Daoy (cell line): ENCODE results near the gene CYTH2. TPM values are rescaled to one million over a fixed set of nuclear protein-coding genes. Genes with fewer than 3 reads are reported as not detected.
A peak's percentile ranks its signal among the peaks of the same experiment; 100 is the strongest.
"Not testable (repeated sequence)": the region's sequence is repeated elsewhere in the genome, so short reads cannot be mapped to it uniquely, and the experiment has no call there.

Experiments
- DNase-seq: peaks from one replicate; pipeline ENCODE4 v3.0.0-alpha.2; 2015; ENCODE audit warnings: low read depth
- total RNA-seq: library from RNA; depleted of rRNA; stranded (reverse); fragments of >200 nt; shearing (Covaris generic); gene quantifications from 2 replicates; pipeline ENCODE4 v1.2.3, GENCODE V29; 2014; rRNA removed

CYTH2 gene
- total RNA-seq, 1 experiment from 2014 or later = 93.8 TPM

GRCh38 chr19:48511321-48511731 lies 42.2 kb downstream of the CYTH2 start:
- DNase-seq = no peak

GRCh38 chr19:48511800-48512503 lies 42.8 kb downstream of the CYTH2 start, which contains the start of gene LMTK3:
LMTK3 (minus strand) TSS chr19:48511835; CDS start chr19:48511576, 259 bp downstream.
- peak; percentile 85 for DNase-seq

DNA sequence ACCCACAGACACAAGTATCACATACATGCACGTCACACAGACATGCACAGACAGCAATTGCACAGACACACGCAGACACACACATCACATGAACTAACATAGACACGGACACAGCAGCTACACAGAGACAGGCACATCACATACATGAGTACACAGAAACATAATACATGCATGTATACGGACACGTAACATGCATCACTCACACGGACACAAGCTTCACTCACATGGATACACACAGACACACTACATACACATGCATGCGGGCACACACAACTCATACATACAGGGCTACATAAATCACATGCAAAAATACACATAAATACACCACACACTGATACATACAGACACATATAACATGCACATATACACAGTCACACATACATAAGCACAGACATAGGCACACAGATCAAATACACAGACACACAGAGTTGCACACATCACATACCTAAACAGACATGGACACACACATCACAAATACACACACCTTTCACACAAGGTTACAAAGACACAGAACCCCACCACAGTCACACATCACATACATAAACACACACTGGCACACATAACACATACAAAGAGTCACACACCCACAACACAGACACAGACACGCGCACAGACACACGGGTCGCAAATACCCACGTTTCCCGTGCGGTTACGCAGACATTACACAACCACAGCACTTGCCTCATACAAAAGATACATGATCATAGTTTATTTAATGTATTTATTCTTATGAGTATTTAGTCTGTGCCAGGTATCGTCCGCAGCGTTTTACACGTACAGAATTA lies 43.5 kb downstream of the CYTH2 start:
- DNase-seq = no peak

DNA sequence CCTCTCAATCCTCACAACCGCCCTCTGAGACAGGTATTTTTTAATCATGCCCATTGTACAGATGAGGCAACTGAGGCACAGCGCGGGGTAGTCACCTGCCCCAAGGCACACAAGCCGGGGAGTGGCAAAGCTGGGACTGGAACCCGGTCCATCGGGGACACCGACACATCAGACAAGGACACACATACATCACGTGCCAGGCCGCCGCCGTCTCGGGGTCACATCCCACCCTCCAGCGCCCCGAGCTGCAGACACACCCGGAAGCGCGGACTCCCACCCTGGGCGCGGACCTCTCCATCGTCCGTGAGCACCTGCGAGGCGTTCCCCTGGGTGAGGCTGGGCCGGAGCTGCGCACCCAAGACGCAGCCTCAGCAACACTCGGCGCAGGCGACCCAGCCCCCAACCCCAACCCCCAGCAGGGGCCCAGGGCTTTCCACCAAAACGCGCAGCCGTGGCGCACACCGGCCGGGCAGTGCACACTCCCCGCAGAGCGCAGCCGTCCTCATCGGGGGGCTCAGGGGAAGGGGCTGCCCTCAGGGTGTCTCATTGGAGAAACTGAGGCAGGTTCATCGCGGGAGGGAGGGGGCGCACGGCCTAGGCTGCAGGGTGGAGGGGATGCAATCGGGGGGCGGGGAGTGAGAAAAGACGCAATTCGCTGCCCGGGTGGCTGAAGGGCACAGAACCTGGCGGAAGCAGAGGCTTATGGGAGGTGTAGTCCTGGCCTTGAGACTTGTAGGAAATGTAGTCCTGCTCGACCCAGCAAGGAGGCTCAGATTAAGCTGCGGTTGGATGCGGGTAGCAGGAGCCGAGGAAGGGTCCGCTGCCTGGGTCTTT lies 44.3 kb downstream of the CYTH2 start:
- DNase-seq = peak; percentile 79

DNA sequence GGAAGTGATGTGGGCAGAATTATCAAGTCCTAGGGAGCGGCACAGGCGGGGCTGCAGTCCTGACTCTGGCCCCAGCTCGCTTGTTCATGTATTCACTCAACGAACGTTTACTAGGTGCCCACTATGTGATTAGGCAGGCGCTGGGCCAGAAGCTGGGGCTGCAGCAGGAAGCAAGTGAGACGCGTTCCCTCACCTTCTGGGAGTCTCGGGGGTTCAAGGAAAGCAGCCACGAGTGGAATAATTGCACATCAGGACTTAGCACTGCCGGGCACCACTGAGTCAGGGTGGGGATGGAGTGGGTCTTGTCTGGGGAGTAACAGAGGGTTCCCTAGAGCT lies 44.9 kb downstream of the CYTH2 start:
- no peak for DNase-seq

DNA sequence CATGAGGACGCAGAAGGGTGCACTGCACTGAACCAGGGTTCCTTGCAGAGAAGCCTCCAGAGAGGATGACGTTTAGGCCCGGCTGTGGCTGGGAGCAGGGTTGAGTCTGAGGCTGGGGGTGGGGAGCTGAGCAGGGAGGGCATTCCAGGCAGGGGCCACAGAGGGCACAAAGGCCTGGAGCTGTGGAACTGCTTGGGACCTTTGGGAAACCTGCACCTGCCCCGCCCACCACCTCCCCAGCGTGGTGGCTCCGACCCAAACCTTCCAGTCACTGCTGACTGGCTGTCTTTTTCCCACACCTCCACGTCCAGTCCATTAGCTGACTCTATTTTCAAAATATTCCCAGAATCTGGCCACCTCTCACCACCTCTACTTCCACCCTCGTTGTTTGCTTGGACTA lies 47.4 kb downstream of the CYTH2 start:
- DNase-seq = no peak

GRCh38 chr19:48518207-48518606 lies 49.0 kb downstream of the CYTH2 start:
- DNase-seq = no peak

DNA sequence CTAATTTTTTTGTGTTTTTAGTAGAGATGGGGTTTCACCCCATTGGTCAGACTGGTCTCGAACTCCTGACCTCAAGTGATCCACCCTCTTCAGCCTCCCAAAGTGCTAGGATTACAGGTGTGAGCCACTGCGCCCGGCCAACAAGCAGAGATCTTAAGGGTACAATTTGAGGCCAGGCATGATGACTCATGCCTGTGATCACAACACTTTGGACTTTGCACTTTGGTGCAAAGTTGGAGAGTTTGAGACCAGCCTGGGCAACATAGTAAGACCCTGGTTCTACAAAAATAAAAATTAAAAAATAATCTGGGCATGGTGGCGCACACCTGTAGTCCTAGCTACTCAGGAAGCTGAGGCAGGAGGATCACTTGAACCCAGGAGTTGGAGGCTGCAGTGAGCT lies 50.3 kb downstream of the CYTH2 start:
- DNase-seq = not testable (repeated sequence)

DNA sequence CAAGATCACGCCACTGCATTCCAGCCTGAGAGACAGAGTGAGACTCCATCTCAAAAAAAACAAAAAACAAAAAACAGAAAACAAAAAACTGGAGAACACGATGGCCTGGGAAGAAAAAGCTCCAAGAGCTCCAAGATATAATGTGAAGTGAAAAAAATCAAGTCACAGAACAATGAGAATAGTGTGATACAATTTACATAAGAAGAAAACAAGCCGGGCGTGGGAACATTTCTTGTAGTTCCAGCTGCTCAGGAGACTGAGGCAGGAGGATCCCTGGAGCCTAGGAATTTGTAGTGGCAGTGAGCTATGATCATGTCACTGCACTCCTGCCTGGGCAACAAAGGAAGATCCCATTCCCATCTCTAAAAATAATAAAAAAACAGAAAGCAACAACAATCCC lies 51.0 kb downstream of the CYTH2 start:
- no peak for DNase-seq

GRCh38 chr19:48524221-48524620 lies 55.1 kb downstream of the CYTH2 start:
- no peak for DNase-seq

GRCh38 chr19:48524732-48525131 lies 55.6 kb downstream of the CYTH2 start:
- DNase-seq = no peak

DNA sequence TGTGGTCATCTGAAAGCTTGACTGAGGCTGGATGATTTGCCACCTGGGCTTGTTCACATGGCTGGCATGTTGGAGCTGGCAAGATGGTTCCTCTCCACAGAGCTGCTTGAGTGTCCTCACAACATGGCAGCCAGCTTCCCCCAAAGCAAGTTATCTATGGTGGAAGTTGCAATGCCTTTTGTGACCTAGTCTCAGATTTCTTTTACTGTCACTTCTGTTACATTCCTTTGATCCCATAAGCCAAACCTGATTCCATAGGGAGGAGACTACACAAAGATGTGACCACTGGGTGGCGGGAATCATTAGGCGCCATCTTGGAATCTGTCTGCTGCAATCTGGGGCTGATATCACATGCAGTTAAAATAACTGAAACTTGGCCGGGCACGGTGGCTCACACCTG lies 60.0 kb downstream of the CYTH2 start:
- no peak for DNase-seq

DNA sequence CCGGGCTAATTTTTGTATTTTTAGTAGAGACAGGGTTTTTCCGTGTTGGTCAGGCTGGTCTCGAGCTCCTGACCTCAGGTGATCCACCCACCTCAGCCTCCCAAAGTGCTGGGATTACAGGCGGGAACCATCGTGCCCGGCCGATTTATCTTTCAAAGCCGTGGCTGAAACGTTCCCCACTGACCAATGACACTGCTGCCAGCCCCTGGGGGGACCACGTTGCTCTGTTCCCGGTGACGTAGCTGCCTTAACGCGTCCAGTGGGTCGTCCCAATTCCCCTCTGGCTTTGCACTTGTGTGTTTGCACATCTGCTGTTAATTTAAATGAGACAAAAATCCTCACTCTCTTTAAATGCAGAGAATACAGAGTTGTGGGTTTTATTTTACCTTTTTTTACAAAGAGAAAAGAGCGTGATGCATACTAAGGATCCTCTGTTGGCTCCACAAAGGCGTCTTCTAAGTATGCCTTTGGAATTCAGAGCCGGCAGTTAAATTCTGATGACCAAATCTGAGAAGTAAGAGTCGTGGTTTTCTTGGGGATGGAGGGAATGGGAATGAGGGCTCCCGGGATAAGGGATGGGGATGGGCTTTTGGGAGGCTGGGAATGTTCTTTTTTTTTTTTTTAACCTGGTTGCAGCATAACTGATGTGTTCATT lies 61.0 kb downstream of the CYTH2 start:
- DNase-seq = no peak

DNA sequence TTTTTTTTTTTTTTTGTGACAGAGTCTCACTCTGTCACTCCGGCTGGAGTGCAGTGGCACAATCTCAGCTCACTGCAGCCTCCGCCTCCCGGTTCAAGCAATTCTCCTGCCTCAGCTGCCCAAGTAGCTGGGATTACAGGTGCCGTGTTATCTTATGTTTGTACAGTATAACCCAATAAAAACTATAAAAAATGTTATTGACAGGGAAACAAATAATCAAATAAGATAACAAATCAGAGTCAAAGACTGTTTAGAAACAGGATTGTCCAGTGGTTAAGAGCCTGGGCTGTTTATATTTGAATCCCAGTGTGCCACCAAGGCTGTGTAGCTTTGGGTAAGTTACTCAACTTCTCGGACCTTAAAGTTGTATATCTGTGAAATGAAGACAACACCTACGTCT lies 61.6 kb downstream of the CYTH2 start:
- DNase-seq = no peak

Other genes starting within 250 kb of the CYTH2 start
- 13.2 and 14.2 TPM in 2 replicates for gene CARD8, start 213.5 kb upstream of the CYTH2 start, total RNA-seq
- 0.54 and 1.2 TPM in 2 replicates for gene ZNF114, start 199.3 kb upstream of the CYTH2 start, total RNA-seq
- gene EMP3, start 143.8 kb upstream of the CYTH2 start, total RNA-seq = 36.2 and 54.6 TPM in 2 replicates
- gene TMEM143, start 105.4 kb upstream of the CYTH2 start, total RNA-seq = 2.5 and 3.8 TPM in 2 replicates
- not detected in 2 replicates for gene SYNGR4, start 105.0 kb upstream of the CYTH2 start, total RNA-seq
- gene KDELR1, start 77.8 kb upstream of the CYTH2 start, total RNA-seq = 54.5 and 61.0 TPM in 2 replicates
- gene GRIN2D, start 75.7 kb upstream of the CYTH2 start, total RNA-seq = 0.09 TPM in 1 of 2 replicates, not detected in the other
- gene GRWD1, start 23.4 kb upstream of the CYTH2 start, total RNA-seq = 108 and 129 TPM in 2 replicates
- gene KCNJ14, start 13.8 kb upstream of the CYTH2 start, total RNA-seq = 1.8 and 3.8 TPM in 2 replicates
- gene LMTK3, start 42.5 kb downstream of the CYTH2 start, total RNA-seq = under 0.01 TPM in 1 of 2 replicates, not detected in the other
- gene SULT2B1, start 82.8 kb downstream of the CYTH2 start, total RNA-seq = not detected in 2 replicates
- not detected in 2 replicates for gene SPACA4, start 137.4 kb downstream of the CYTH2 start, total RNA-seq
- gene FAM83E, start 145.7 kb downstream of the CYTH2 start, total RNA-seq = not detected in 2 replicates
- gene RPL18, start 149.8 kb downstream of the CYTH2 start, total RNA-seq = 2,925 and 3,124 TPM in 2 replicates
- gene SPHK2, start 150.1 kb downstream of the CYTH2 start, total RNA-seq = 5.1 and 12.7 TPM in 2 replicates
- 3.0 and 10.0 TPM in 2 replicates for gene DBP, start 168.0 kb downstream of the CYTH2 start, total RNA-seq
- not detected in 2 replicates for gene CA11, start 176.8 kb downstream of the CYTH2 start, total RNA-seq
- not detected in 2 replicates for gene NTN5, start 203.6 kb downstream of the CYTH2 start, total RNA-seq
- not detected in 2 replicates for gene FUT2, start 226.6 kb downstream of the CYTH2 start, total RNA-seq